Vagina (tissue), 2 donors: ENCODE data around the gene BMF.
"Not testable (repeated sequence)": the region's sequence is repeated elsewhere in the genome, so short reads cannot be mapped to it uniquely, and the experiment has no call there.

Experiments used
- POLR2A ChIP-seq, 2 donors: fragments of 450-650 bp; IDR thresholded peaks; one replicate each; pipeline ENCODE4 v1.6.1; 2017; ENCODE audit warnings: antibody characterized with exemption in 2 of 2, mild to moderate bottlenecking in 2 of 2, moderate library complexity in 2 of 2
- POLR2AphosphoS5 ChIP-seq, 2 donors: sonication (generic); formaldehyde crosslinking; IDR thresholded peaks; one replicate each; pipeline ENCODE4 v1.9.0; 2017; ENCODE audit warnings: antibody characterized with exemption in 2 of 2, mild to moderate bottlenecking in 2 of 2, low read depth in 1 of 2; ENCODE audit not compliant: insufficient read depth in 1 of 2
- TF ChIP-seq, protein P1 (sequence below), 3 experiments: fragments of 450-650 bp in 2 of 3; fragments of 200-600 bp in 1 of 3; sonication (generic) in 1 of 3; IDR thresholded peaks; one replicate each; pipeline ENCODE4 v1.5.1; 2017 to 2019; ENCODE audit warnings: antibody characterized with exemption in 3 of 3, mild to moderate bottlenecking in 2 of 3, moderate library complexity in 2 of 3

DNA sequence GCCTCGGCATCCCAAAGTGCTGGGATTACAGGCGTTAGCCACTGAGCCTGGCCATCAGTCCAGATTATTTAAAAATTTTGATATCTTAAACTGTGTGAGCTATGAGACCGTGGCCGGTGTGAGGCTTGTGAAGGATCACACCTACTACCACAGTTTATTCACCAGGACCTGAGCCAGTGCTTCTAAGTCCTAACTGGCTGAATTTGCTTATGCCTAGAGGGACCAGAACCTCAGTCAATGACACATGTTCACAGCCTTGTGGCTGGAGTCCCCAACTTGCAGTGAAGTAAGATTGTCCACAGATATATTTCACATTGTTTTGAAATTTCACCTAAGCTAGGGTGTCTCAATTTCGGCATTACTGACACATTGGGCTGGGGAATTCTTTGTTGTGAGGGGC, 15.2 kb upstream of the BMF start:
- TF ChIP-seq, protein P1, sequence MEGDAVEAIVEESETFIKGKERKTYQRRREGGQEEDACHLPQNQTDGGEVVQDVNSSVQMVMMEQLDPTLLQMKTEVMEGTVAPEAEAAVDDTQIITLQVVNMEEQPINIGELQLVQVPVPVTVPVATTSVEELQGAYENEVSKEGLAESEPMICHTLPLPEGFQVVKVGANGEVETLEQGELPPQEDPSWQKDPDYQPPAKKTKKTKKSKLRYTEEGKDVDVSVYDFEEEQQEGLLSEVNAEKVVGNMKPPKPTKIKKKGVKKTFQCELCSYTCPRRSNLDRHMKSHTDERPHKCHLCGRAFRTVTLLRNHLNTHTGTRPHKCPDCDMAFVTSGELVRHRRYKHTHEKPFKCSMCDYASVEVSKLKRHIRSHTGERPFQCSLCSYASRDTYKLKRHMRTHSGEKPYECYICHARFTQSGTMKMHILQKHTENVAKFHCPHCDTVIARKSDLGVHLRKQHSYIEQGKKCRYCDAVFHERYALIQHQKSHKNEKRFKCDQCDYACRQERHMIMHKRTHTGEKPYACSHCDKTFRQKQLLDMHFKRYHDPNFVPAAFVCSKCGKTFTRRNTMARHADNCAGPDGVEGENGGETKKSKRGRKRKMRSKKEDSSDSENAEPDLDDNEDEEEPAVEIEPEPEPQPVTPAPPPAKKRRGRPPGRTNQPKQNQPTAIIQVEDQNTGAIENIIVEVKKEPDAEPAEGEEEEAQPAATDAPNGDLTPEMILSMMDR (IDR thresholded peaks at IDR 0.05) = not testable (repeated sequence)
- TF ChIP-seq POLR2A (IDR thresholded peaks at IDR 0.05); POLR2AphosphoS5 (IDR thresholded peaks at IDR 0.05; ENCODE audit: insufficient read depth in 1 of 2, low read depth in 1 of 2): not testable (repeated sequence)
